ENCODE measurements around the gene CFAP206. TPM values are rescaled to one million over a fixed set of nuclear protein-coding genes. Genes with fewer than 3 reads are reported as not detected.
A peak's percentile ranks its signal among the peaks of the same experiment; 100 is the strongest.

Gene CFAP206
- total RNA-seq (2.5 TPM), polyA plus RNA-seq (ENCODE audit: insufficient read depth, low read depth, low replicate concordance) (2.6 TPM)
- long read RNA-seq, donor 1, result 0 reads
- long read RNA-seq, donor 2, result 0 reads
- long read RNA-seq, donor 3, result 0 reads
- long read RNA-seq, donor 4, result 0 reads
- long read RNA-seq, donor 5, result 0 reads
- long read RNA-seq, donor 6, result 0 reads
- long read RNA-seq, donor 7, partial matches to known transcripts, result 0 of 2 reads
- long read RNA-seq, donor 7, other reads (novel, unspliced or antisense), result 2 of 2 reads
- long read RNA-seq, donor 8, result 0 reads
- long read RNA-seq, donor 9, result 0 reads
- long read RNA-seq, donor 10, result 0 reads

GRCh38 chr6:87407901-87408720, at the start of gene CFAP206:
Gene CFAP206 (plus strand): TSS chr6:87407972. CDS start chr6:87409840, 1,868 bp downstream.
- TF ChIP-seq, protein P1, sequence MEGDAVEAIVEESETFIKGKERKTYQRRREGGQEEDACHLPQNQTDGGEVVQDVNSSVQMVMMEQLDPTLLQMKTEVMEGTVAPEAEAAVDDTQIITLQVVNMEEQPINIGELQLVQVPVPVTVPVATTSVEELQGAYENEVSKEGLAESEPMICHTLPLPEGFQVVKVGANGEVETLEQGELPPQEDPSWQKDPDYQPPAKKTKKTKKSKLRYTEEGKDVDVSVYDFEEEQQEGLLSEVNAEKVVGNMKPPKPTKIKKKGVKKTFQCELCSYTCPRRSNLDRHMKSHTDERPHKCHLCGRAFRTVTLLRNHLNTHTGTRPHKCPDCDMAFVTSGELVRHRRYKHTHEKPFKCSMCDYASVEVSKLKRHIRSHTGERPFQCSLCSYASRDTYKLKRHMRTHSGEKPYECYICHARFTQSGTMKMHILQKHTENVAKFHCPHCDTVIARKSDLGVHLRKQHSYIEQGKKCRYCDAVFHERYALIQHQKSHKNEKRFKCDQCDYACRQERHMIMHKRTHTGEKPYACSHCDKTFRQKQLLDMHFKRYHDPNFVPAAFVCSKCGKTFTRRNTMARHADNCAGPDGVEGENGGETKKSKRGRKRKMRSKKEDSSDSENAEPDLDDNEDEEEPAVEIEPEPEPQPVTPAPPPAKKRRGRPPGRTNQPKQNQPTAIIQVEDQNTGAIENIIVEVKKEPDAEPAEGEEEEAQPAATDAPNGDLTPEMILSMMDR (IDR thresholded peaks at IDR 0.05; ENCODE audit: borderline replicate concordance, extremely low read depth, insufficient read depth), result no peak
- H3K4me1 ChIP-seq (ENCODE audit: control insufficient read depth in 2 of 3, insufficient read depth in 2 of 3, low read depth in 1 of 3, low read length in 3 of 3), result peaks cover 0 to 8% (median 0%) of the 10 kb centered on the region in 3 donors
- intact Hi-C loops (cut with DNase I), result no loop called here
- no peaks in the 10 kb centered on the region for H3K9me3 ChIP-seq (ENCODE audit: control insufficient read depth in 2 of 3, insufficient read depth in 1 of 3, low read length in 3 of 3)
- FAIRE-seq, result no peak
- H3K27ac ChIP-seq (ENCODE audit: low read depth in 2 of 2, low read length in 2 of 2), result peak within 1 kb of the TSS; percentile 88 to 92
- no peaks in the 10 kb centered on the region for H3K36me3 ChIP-seq (ENCODE audit: control insufficient read depth in 2 of 3, insufficient read depth in 3 of 3, low read length in 3 of 3)
- DNase-seq, result peak; percentile 89 to 94 (median 92)
- H3K27me3 ChIP-seq (ENCODE audit: control insufficient read depth, insufficient read depth, low read length), result no peaks in the 10 kb centered on the region
- H3K9ac ChIP-seq (ENCODE audit: low read length in 3 of 3), result peak within 1 kb of the TSS; percentile 75 to 95 (median 82)
- peak within 1 kb of the TSS; percentile 90 to 99 (median 91) for H3K4me3 ChIP-seq (ENCODE audit: low read length in 3 of 3)

DNA sequence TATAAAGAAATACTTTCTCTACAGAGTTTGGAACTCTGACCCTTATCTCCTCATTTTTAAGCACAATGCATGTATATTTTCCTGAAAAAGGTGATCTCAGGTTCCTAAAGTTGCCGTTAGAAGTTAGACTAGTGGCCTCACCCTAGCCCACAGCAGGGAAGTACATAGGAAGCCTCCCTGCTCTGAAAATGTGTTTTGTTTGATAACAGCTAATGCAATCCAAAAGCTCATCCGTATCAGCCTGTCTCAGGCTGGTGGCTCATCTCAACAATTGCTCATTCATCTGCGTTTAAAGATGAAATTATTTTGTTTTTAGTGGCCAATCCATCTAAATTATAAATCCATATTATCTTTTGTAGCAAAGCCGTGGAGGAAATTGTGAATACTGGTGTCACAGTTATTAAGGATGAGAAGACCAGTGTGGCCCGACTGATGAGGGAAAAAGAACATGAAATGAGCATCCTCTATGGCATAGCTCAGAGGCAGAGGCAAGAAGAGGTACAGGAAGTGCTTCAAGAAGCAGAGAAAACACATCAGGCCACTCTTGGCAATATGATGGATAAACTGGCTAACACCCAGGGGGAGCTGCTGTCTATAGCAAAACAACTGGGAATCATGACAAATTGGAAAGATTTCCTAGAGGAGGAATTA, 43.0 kb upstream of the CFAP206 start:
- H3K27ac ChIP-seq (ENCODE audit: low read depth in 2 of 2, low read length in 2 of 2), result no peak overlapping the region
- H3K4me3 ChIP-seq (ENCODE audit: low read length in 3 of 3), result no peak overlapping the region
- no peaks in the 10 kb centered on the region for H3K27me3 ChIP-seq (ENCODE audit: control insufficient read depth, insufficient read depth, low read length)
- no peaks in the 10 kb centered on the region for H3K36me3 ChIP-seq (ENCODE audit: control insufficient read depth in 2 of 3, insufficient read depth in 3 of 3, low read length in 3 of 3)
- no peak overlapping the region for H3K9ac ChIP-seq (ENCODE audit: low read length in 3 of 3)
- peaks cover 0 to 4% (median 2%) of the 10 kb centered on the region in 3 donors for H3K9me3 ChIP-seq (ENCODE audit: control insufficient read depth in 2 of 3, insufficient read depth in 1 of 3, low read length in 3 of 3)
- TF ChIP-seq, protein P1 (IDR thresholded peaks at IDR 0.05; ENCODE audit: borderline replicate concordance, extremely low read depth, insufficient read depth), result no peak
- intact Hi-C loops (cut with DNase I), result no loop called here
- FAIRE-seq (no peak), DNase-seq (no peak)
- no peaks in the 10 kb centered on the region for H3K4me1 ChIP-seq (ENCODE audit: control insufficient read depth in 2 of 3, insufficient read depth in 2 of 3, low read depth in 1 of 3, low read length in 3 of 3)

- intact Hi-C loops (cut with DNase I), result no loop called here
- no peaks in the 10 kb centered on the region for H3K36me3 ChIP-seq (ENCODE audit: control insufficient read depth in 2 of 3, insufficient read depth in 3 of 3, low read length in 3 of 3)
- no peak overlapping the region for H3K27ac ChIP-seq (ENCODE audit: low read depth in 2 of 2, low read length in 2 of 2)
- DNase-seq, result no peak
- FAIRE-seq, result no peak
- peaks cover 0 to 4% (median 2%) of the 10 kb centered on the region in 3 donors for H3K9me3 ChIP-seq (ENCODE audit: control insufficient read depth in 2 of 3, insufficient read depth in 1 of 3, low read length in 3 of 3)
- H3K9ac ChIP-seq (ENCODE audit: low read length in 3 of 3), result no peak overlapping the region
- H3K27me3 ChIP-seq (ENCODE audit: control insufficient read depth, insufficient read depth, low read length), result no peaks in the 10 kb centered on the region
- H3K4me1 ChIP-seq (ENCODE audit: control insufficient read depth in 2 of 3, insufficient read depth in 2 of 3, low read depth in 1 of 3, low read length in 3 of 3), result no peaks in the 10 kb centered on the region
- no peak overlapping the region for H3K4me3 ChIP-seq (ENCODE audit: low read length in 3 of 3)
- TF ChIP-seq, protein P1 (IDR thresholded peaks at IDR 0.05; ENCODE audit: borderline replicate concordance, extremely low read depth, insufficient read depth), result no peak
Observed at GRCh38 chr6:87366072-87366827, 41.5 kb upstream of the CFAP206 start.
